ENCODE measurements around the gene ITGA2.

The ITGA2 gene

GRCh38 chr5:53041071-53041692 is 52.0 kb downstream of the ITGA2 start:
- DNase-seq (ENCODE audit: low read depth): no peak
- no peak overlapping the region for H3K4me3 ChIP-seq (ENCODE audit: low read depth, low read length)

- DNase-seq (ENCODE audit: low read depth): no peak
- H3K4me3 ChIP-seq (ENCODE audit: low read depth, low read length): no peak overlapping the region
Measured at GRCh38 chr5:53041740-53042139, 52.6 kb downstream of the ITGA2 start.

- no peak for DNase-seq (ENCODE audit: low read depth)
- H3K4me3 ChIP-seq (ENCODE audit: low read depth, low read length): no peak overlapping the region
Measured at GRCh38 chr5:53045263-53045662, 56.1 kb downstream of the ITGA2 start.

- no peak for DNase-seq (ENCODE audit: low read depth)
- H3K4me3 ChIP-seq (ENCODE audit: low read depth, low read length): no peak overlapping the region
Measured at GRCh38 chr5:53048248-53048647, 59.1 kb downstream of the ITGA2 start.

- DNase-seq (ENCODE audit: low read depth): no peak
- H3K4me3 ChIP-seq (ENCODE audit: low read depth, low read length): no peak overlapping the region
Measured at GRCh38 chr5:53052499-53052898, 63.3 kb downstream of the ITGA2 start.

GRCh38 chr5:53053364-53053763 is 64.2 kb downstream of the ITGA2 start:
- no peak overlapping the region for H3K4me3 ChIP-seq (ENCODE audit: low read depth, low read length)
- DNase-seq (ENCODE audit: low read depth): no peak

- no peak for DNase-seq (ENCODE audit: low read depth)
- H3K4me3 ChIP-seq (ENCODE audit: low read depth, low read length): no peak overlapping the region
Measured at GRCh38 chr5:53055365-53055764, 66.2 kb downstream of the ITGA2 start.

- no peak for DNase-seq (ENCODE audit: low read depth)
- no peak overlapping the region for H3K4me3 ChIP-seq (ENCODE audit: low read depth, low read length)
Measured at GRCh38 chr5:53059281-53059680, 70.1 kb downstream of the ITGA2 start.

GRCh38 chr5:53063176-53063575 is 74.0 kb downstream of the ITGA2 start:
- no peak overlapping the region for H3K4me3 ChIP-seq (ENCODE audit: low read depth, low read length)
- no peak for DNase-seq (ENCODE audit: low read depth)

- H3K4me3 ChIP-seq (ENCODE audit: low read depth, low read length): no peak overlapping the region
Measured at GRCh38 chr5:53063791-53064190, 74.6 kb downstream of the ITGA2 start.

GRCh38 chr5:53066088-53066487 is 76.9 kb downstream of the ITGA2 start:
- H3K4me3 ChIP-seq (ENCODE audit: low read depth, low read length): no peak overlapping the region
- DNase-seq (ENCODE audit: low read depth): no peak

More at GRCh38 chr5:53063791-53064190, 74.6 kb downstream of the ITGA2 start:
- no peak for DNase-seq (ENCODE audit: low read depth)

GRCh38 chr5:53067641-53068040 is 78.5 kb downstream of the ITGA2 start:
- DNase-seq (ENCODE audit: low read depth): peak; percentile 31
- no peak overlapping the region for H3K4me3 ChIP-seq (ENCODE audit: low read depth, low read length)

- H3K4me3 ChIP-seq (ENCODE audit: low read depth, low read length): no peak overlapping the region
- no peak for DNase-seq (ENCODE audit: low read depth)
Measured at GRCh38 chr5:53068291-53068836, 79.2 kb downstream of the ITGA2 start.

GRCh38 chr5:53069626-53070025 is 80.5 kb downstream of the ITGA2 start:
- DNase-seq (ENCODE audit: low read depth): peak; percentile 51
- no peak overlapping the region for H3K4me3 ChIP-seq (ENCODE audit: low read depth, low read length)

GRCh38 chr5:53071298-53071697 is 82.1 kb downstream of the ITGA2 start:
- DNase-seq (ENCODE audit: low read depth): no peak
- H3K4me3 ChIP-seq (ENCODE audit: low read depth, low read length): no peak overlapping the region

- no peak overlapping the region for H3K4me3 ChIP-seq (ENCODE audit: low read depth, low read length)
- no peak for DNase-seq (ENCODE audit: low read depth)
Measured at GRCh38 chr5:53071738-53072137, 82.6 kb downstream of the ITGA2 start.

- no peak for DNase-seq (ENCODE audit: low read depth)
- H3K4me3 ChIP-seq (ENCODE audit: low read depth, low read length): no peak overlapping the region
Measured at GRCh38 chr5:53073348-53073747, 84.2 kb downstream of the ITGA2 start.

- no peak for DNase-seq (ENCODE audit: low read depth)
- no peak overlapping the region for H3K4me3 ChIP-seq (ENCODE audit: low read depth, low read length)
Measured at GRCh38 chr5:53076014-53076583, 86.9 kb downstream of the ITGA2 start.

- no peak for DNase-seq (ENCODE audit: low read depth)
Measured at GRCh38 chr5:53080271-53080670, 91.1 kb downstream of the ITGA2 start.

GRCh38 chr5:53083927-53084326 is 94.8 kb downstream of the ITGA2 start:
- no peak for DNase-seq (ENCODE audit: low read depth)
- no peak overlapping the region for H3K4me3 ChIP-seq (ENCODE audit: low read depth, low read length)

More at GRCh38 chr5:53080271-53080670, 91.1 kb downstream of the ITGA2 start:
- no peak overlapping the region for H3K4me3 ChIP-seq (ENCODE audit: low read depth, low read length)

GRCh38 chr5:53084546-53085255 is 95.5 kb downstream of the ITGA2 start:
- DNase-seq (ENCODE audit: low read depth): no peak
- no peak overlapping the region for H3K4me3 ChIP-seq (ENCODE audit: low read depth, low read length)
